ENCODE results near the gene GLI2.

Gene GLI2

GRCh38 chr2:120738117-120738516 lies 2.4 kb downstream of the GLI2 start:
- no peak for DNase-seq (ENCODE audit: low spot score)

GRCh38 chr2:120738786-120739437 lies 3.2 kb downstream of the GLI2 start:
- no peak for DNase-seq (ENCODE audit: low spot score)

DNA sequence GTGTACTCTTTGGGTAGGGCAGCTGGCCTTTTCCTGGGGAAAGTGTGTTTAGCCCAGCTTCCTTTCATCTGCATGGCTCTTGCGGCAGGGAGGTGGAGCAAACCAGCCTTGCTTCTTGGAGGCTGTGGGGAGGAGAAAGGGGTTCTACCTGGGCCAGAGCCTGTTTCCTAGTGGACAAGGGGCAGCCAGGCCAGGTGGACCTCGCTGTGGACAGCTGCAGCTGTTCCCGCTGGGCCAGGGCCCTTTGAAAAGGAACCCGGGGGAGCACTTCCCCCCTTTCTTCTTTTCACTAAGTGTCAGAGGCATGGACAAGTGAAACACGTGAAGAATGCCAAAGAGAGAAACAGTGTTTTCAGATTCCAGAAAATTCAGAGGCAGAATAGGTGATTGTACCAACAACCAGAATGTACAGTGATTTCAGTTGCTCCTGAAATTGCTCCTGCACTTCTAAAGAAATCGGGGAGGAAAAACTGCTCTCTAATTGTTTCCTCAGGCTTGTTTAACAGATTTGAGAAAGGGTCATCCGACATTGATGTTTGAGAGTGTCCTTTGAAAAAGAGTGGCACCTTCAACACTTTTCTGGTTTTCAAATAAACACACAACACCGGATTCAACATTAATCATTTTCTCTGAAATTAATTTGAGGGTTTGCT lies 3.9 kb downstream of the GLI2 start:
- no peak for DNase-seq (ENCODE audit: low spot score)

GRCh38 chr2:120740375-120740764 lies 4.7 kb downstream of the GLI2 start:
- no peak for DNase-seq (ENCODE audit: low spot score)

DNA sequence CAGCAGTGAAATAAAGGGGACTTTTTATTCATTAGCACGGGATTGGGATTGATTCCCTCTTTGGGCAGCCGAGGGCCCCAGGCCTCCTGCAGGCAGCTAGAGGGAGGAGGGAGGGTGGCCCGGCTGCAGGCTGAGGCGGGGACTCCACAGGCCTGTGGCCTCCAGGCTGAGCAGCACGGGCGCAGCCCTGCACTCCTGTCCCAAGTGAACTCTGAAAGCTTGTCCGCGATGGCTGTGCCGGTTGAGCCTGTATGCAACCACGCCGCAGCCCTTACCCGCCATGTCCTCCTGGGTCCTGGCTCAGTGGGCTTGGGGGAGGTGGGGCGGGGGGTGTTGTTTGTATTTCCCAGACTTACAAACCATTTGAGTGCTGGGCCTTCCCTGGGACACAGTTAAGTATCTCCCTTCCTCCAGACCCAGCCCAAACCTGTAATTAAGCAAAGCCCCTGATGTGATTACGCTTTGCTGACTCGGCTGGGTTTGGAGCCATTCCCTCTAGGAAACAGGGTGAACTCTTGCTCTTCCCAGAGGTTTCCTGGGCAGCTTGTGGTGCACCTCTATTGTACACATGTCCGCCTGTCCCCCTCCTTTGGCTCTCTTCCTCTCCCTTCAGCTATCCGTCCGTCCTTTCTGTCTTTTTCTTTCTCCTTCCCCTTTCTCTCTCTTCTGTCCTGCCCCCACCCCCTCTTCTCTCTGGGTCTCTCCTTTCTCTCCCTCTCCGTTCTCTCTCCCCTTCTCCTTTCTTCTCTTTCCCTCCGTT lies 5.3 kb downstream of the GLI2 start:
- no peak for DNase-seq (ENCODE audit: low spot score)

GRCh38 chr2:120741571-120742561 lies 6.2 kb downstream of the GLI2 start:
- no peak for DNase-seq (ENCODE audit: low spot score)

DNA sequence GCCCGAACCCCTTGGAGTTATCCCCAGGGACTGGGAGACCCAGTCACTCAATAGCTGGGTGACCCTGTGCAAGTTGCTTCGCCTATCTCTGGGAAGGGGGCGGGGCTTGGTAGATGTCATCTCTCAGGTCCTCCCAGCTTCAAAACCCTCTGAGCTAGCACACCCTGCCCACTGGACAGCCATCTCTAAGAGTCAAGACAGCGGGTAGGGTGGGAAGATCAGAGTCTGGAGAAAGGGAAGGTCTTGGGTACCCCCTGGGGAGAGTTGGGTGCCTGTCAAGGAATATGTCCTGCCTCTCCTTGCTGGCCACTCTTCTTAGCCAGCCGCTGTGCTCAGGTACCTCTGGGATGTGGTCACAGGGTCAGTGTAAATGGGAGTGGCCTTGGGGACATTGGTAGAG lies 8.0 kb downstream of the GLI2 start:
- no peak for DNase-seq (ENCODE audit: low spot score)

- DNase-seq (ENCODE audit: low spot score) = no peak
These were observed 9.1 kb downstream of the GLI2 start for GRCh38 chr2:120744817-120745216.

DNA sequence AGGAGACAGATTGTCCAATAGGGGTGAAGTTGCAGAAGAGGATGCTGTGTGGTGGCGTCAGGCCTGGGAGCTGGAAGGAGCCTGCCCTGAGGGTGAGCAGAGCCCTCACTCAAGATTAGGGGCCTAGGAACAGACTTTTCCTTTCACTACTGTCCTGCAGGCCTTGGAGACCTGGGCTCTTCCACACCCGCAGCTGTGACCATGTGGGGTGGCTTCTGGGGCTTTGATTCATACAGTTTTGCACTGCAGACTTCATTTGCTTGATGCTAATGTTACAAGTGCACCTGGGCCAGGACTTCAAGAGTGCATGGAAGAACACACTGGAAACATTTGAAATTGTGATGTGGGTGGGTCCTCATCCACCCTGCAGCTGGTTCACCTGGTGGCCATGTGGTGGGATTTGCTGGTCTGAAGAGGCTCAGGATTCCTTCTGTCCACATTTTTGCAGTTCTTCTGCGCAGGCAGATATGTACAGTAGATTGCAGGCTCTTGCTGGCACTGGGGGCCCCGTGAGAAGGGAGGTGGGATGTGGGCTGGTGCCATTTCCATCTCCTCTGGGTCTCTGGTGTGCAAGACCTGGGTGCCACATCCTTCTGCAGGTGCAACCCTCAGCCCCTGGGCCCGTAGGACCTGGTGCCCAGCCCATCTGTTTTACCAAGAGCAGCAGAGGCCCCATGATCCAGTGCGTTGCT lies 9.9 kb downstream of the GLI2 start:
- no peak for DNase-seq (ENCODE audit: low spot score)

GRCh38 chr2:120746144-120746543 lies 10.5 kb downstream of the GLI2 start:
- no peak for DNase-seq (ENCODE audit: low spot score)

DNA sequence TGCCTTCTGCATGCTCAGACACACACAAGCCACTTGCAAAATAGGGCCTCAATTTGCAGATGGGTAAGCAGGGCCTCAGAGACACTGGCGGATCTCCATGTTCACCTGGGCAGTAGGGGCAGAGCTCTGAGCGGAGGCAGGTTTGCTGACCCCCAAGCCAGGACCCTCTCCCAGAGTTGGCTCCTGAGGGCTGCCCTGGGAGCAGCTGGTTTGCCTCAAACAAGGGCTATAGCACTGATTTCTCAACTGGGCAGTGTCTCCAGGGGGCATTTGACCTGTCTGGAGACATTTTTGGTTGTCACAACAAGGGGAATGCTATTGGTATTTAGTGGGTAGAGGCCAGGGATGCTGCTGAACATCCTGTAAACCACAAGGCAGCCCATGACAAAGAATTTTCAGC lies 11.6 kb downstream of the GLI2 start:
- no peak for DNase-seq (ENCODE audit: low spot score)

- no peak for DNase-seq (ENCODE audit: low spot score)
These were observed 12.0 kb downstream of the GLI2 start for GRCh38 chr2:120747706-120748105.

DNA sequence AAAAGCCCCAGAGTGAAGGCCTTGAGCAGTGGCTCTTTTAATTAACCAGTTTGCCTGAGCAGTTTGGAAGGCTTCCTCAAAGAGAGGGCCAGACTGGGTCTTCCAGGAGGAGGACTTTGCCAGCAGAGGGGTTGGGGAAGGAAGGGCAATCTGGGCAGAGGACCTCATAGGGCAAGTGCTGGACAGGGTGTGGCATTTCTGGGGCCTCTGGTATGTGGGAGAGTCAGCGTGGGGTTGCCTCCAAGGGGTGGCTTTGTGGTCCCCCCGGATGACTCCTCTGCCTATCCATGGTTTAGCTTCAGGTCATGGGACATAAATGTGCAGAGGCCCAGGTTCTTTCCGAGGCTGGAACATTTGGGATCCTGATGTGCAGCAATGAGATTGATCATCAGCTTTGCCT lies 12.6 kb downstream of the GLI2 start:
- no peak for DNase-seq (ENCODE audit: low spot score)

DNA sequence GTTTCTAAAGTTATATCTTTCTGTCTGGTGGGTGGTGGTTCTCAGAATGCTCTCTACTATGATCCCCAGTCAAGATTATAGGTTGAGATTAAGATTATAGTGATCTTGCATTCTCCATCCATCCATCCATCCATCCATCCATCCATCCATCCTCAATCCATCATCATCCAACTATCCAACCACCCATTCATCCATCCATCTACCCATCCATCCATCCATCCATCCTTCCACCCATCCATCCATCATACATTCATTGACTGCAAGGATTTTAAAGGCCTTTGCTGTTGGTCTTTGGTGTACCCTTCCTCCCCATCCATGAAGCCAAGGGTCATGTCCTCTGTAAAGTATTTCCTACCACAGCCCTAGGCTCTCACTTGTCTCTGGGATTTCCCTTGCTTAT lies 13.1 kb downstream of the GLI2 start:
- no peak for DNase-seq (ENCODE audit: low spot score)

DNA sequence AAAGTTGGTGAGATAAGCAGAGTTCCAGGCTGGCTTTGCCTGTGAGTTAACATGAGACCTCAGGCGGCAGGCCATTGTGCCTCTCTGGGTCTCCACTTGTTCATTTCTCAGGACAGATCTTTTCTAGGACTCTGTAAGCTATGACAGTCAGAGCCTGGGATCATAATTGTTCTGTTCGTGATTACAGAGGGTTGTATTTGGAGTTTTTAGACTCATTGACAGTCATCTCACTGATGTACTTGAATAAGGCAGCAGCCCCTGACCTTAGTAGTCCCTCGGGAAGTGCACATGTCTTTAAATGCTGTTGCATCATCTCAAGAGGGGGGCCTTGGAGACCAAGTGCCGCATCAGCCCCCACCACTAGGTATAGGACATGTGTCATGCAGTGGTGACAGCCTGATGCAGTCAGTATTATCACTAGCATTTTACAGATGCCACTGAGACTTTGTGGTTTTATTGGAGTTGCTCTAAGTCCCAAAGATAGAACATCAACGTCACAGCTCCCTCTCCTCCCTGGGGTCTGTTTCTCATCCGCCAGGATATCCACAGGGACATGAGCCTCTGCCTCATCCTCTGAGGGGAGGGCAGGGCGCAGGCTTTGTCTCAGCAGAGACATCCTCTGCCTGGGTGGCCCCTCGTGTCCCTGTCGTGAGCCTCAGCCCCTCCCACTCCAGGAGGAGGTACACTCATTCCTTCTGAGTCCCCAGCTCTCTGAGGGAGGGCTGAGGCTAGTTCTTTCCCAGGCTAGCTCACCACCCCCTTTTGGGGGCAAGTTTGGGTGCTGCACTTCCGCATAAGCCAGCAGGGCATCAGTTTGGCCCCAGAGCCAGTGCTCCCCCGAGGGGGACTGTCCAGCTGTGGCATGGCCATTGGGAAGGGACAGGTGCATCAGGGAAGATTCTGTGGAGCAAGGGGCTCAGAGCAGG lies 14.1 kb downstream of the GLI2 start:
- no peak for DNase-seq (ENCODE audit: low spot score)

DNA sequence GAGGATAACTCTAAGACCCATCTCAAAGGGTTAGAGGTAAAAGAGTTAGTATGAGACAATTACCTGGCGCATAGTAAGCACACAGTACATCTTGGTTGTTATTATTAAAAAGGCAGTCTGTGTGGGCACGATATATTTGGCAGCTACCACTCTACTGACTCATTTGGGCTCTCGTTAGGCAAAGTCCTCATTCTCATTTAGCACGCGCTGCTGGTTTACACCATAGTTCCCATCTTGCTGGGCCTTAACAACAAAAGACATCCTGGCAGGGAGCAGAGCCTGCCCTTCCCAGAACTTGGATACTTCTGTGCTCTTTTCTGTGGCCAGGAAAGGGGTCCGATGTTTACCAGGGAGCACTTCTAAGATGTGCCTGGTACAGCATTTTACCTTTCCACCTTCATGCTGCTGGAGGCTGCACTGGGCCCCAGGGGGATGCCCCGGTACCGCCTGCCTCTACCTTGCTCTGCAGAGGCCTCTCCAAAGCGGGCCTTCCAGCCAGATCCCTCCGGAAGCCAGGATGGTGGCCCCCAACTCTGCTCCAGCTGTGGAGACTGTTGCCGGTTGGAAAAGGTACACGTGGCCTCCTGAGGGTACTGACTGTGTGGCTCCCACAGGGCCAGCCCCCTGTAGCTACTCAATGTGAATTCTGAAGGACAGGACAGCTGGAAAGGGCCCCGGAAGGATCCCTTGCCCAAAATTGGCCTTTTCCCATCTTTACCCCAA lies 15.0 kb downstream of the GLI2 start:
- DNase-seq (ENCODE audit: low spot score) = no peak

DNA sequence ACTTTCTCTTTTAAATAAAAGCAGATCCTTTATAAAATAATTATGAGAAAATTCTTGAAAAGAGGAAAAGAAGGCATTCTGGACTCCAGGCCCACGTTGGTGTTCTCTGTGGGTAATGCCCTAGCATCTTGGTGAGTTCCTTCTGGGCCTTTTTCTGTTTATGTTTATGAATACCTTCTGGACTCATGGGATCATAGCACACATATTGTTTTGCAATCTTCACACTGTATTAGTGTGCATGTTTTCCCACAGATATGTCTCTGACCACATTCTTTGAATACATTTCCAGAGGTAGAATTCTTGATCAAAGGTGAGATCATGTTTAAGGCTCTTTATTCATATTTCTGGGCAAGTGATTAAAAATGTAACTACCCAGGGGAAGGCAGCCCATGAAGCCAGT lies 15.9 kb downstream of the GLI2 start:
- no peak for DNase-seq (ENCODE audit: low spot score)

DNA sequence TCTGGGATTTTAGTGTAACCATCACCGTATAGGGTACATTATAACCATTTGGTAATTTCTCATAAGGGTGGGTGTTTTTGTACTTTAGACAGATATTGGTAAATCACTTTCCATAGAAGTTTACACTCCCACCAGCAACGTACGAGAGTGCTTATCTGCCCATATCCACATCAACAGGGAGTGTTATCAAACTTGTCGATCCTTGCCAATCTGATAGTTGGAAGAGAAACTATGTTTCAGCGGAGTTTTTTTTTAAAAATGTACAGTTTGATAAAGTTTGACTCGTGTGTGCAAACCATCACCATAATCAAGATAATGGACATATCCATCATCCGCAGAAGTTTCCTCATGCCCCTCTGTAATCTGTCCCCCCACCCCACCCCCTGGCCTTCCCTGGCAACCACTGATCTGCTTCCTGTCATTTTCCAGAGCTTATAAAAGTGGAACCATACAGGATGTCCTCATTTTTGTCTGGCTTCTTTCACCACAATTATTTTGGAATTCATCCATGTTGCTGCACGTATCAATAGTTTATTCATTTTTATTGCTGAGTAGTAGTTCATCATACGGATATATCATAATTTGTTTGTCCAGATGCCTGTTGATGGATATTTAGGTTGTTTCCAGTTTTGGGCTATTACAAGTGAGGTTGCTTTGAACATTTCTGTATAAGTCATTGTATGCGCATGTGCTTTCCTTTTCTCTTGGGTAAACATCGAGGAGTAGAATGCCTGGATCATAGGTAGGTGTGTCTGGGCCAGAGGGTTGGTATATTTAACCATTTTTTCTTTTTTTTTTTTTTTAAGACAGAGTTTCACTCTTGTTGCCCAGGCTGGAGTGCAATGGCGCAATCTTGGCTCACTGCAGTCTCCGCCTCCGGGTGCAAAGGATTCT lies 18.6 kb downstream of the GLI2 start:
- no peak for DNase-seq (ENCODE audit: low spot score)

All from RKO (cell line).